AG04449 (cell line): ENCODE results near the gene TNFRSF1A.

ENCODE experiments used
- CTCF ChIA-PET: fragments of 350-600 bp; formaldehyde crosslinking; extraction: SDS; loops from one replicate; lab custom pipeline; 2021; ENCODE audit warnings: antibody characterized with exemption; lab: Yijun Ruan, JAX
- POLR2A ChIA-PET: fragments of 400-600, 350-600 bp; formaldehyde crosslinking; extraction: SDS; loops from one replicate; lab custom pipeline; 2020; ENCODE audit warnings: antibody characterized with exemption, inconsistent platforms; lab: Yijun Ruan, JAX
- DNase-seq: peaks from one replicate; pipeline ENCODE4 v3.0.0-alpha.2; 2010; ENCODE audit warnings: low read depth, low spot score
- H3K4me3 ChIP-seq: 2 replicates; pipeline ENCODE4 v1.5.1; 2011; ENCODE audit warnings: low read depth, mild to moderate bottlenecking, control low read depth, low read length
- TF ChIP-seq, protein P1 (sequence below): IDR thresholded peaks from one replicate; pipeline ENCODE4 v1.5.1; 2011; ENCODE audit warnings: mild to moderate bottlenecking, moderate library complexity, low read length, control low read depth, inconsistent platforms; ENCODE audit not compliant: insufficient read depth; ENCODE audit errors: missing control alignments

Gene TNFRSF1A

DNA sequence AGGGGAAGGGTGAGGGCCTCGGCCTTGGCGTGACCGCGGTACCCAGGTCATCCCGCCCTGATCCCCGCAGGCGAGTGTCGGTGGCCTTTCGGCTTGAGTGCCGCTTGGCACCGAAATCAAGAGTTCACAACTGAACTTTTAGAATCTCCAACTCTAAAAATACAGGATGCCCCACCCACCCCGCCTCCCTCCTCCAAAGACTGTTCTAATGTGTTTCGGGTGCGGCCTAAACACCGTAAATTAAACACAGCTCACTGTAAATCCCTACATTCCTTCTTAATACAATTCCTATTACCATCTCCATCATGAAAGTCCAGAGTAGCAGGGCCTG lies 22.1 kb upstream of the TNFRSF1A start:
- POLR2A ChIA-PET, result interaction anchor here (1.2 kb wide), 1 partner anchor 9 kb away, joined by 4 read pairs; no protein-coding TSS in a partner anchor
- TF ChIP-seq, protein P1, sequence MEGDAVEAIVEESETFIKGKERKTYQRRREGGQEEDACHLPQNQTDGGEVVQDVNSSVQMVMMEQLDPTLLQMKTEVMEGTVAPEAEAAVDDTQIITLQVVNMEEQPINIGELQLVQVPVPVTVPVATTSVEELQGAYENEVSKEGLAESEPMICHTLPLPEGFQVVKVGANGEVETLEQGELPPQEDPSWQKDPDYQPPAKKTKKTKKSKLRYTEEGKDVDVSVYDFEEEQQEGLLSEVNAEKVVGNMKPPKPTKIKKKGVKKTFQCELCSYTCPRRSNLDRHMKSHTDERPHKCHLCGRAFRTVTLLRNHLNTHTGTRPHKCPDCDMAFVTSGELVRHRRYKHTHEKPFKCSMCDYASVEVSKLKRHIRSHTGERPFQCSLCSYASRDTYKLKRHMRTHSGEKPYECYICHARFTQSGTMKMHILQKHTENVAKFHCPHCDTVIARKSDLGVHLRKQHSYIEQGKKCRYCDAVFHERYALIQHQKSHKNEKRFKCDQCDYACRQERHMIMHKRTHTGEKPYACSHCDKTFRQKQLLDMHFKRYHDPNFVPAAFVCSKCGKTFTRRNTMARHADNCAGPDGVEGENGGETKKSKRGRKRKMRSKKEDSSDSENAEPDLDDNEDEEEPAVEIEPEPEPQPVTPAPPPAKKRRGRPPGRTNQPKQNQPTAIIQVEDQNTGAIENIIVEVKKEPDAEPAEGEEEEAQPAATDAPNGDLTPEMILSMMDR, result no peak
- CTCF ChIA-PET, result interaction anchor here (1.1 to 1.9 kb wide), 3 partner anchors 29 to 102 kb away, joined by 4 to 7 read pairs (median 7); no protein-coding TSS in a partner anchor
- DNase-seq, result no peak
- peak overlapping the region; percentile 59 for H3K4me3 ChIP-seq

DNA sequence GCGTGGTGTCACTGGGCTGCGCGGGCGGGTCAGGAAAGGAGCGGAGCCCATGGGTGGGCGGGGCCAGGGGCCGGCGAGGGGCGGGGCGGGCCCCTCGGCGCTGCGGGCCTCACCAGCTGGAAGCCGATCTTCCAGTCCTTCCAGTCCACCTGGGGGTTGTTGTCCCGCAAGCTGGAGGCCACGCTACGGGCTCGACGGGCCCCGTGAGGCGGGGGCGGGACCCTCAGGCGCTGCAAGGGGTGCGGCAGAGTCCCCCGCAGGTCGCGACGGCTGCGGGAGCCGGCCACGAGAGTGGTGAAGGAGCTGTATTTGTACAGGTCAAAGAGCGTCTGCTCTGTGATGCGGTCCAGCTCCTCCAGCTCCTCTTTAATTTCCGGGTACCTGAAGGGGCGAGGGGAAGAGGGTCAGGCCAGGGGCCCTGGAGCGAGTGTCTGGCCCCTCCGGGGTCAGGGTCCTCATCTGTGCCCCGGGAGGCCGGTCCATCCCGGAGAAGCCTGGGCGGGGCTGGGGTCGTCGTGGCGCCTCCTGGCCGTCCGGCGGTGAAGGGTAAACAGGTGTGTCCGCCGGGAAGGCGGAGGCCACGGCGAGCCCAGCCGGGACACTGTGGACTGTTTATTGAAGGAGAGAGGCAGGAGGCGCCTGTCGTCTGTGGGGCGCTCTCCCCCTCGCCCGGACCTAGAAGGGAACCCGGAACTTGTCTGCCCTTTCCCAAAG lies 21.6 kb upstream of the TNFRSF1A start:
- ChIA-PET CTCF (interaction anchor here (1.0 to 1.9 kb wide), 4 partner anchors 14 to 102 kb away, joined by 3 to 7 read pairs (median 6); no protein-coding TSS in a partner anchor), POLR2A (interaction anchor here (0.9 to 1.5 kb wide), 3 partner anchors 9 to 107 kb away, joined by 3 to 4 read pairs (median 4); partner anchors contain the start of gene VAMP1)
- no peak for DNase-seq
- H3K4me3 ChIP-seq, result peak overlapping the region; percentile 59
- TF ChIP-seq, protein P1, result no peak

DNA sequence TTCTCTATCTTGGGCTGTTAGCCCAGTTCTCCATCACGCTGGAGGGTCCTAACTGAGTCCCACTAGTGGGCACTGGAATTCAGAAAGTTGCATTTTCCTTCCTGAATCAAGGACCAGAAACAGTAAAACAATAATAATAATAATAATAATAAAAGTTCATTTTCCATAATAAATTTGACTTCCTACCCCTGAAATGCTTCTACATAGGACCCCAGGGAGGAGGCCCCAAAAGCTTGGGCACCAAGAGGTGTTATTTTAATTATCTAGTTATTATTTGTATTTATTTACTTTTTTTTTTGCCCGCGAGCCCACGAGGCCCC lies 21.1 kb upstream of the TNFRSF1A start:
- H3K4me3 ChIP-seq, result no peak overlapping the region; the same call in 1 of the 2 replicates
- TF ChIP-seq, protein P1, result no peak
- CTCF ChIA-PET, result interaction anchor here (1.0 to 1.9 kb wide), 4 partner anchors 15 to 103 kb away, joined by 3 to 7 read pairs (median 6); no protein-coding TSS in a partner anchor
- POLR2A ChIA-PET, result interaction anchor here (0.9 to 1.5 kb wide), 3 partner anchors 10 to 107 kb away, joined by 3 to 4 read pairs (median 4); partner anchors contain the start of gene VAMP1
- no peak for DNase-seq

DNA sequence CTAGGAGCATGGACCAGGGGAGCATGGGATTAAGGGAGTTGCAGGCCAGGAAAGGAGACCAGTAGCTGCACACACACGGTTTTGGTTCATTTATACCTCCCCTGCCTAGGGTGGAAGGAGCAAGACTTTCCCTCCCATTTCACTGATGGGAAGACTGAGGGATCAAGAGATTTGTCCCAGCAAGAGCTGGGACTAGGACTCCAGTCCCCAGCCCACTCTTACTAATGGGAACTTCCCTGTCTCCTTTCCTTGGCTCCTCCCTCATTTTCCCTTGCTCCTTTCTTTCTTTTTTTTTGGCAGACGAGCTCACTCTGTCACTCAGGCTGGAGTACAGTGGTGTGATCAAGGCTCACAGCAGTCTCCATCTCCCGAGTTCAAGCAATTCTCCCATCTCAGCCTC lies 20.5 kb upstream of the TNFRSF1A start:
- no peak overlapping the region for H3K4me3 ChIP-seq
- TF ChIP-seq, protein P1, result no peak
- DNase-seq, result no peak
- ChIA-PET POLR2A (interaction anchor here (1.5 kb wide), 1 partner anchor 26 kb away, joined by 4 read pairs; no protein-coding TSS in a partner anchor), CTCF (interaction anchor here (1.0 to 1.9 kb wide), 2 partner anchors 15 to 103 kb away, joined by 3 to 7 read pairs; no protein-coding TSS in a partner anchor)

DNA sequence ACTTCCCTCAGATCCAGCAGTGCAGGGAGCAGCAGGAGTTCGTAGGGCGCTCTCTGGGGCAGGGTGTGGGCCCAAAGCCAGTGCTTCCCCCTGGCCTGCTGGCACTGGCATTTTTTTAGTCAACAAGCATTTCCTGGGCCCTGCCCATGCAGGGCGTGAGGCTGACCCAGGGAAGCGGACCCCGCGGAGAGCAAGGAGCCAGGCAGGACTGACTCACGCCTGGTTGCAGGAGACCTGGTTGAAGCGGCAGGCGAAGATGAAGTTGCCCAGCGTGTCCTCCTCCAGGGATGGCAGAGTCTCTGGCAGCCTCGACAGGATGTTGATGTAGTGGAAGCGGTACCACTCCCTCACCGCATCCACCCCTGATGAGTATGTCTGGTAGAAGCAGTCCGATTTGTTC lies 20.0 kb upstream of the TNFRSF1A start:
- no peak for DNase-seq
- POLR2A ChIA-PET, result no interaction called here
- CTCF ChIA-PET, result no interaction called here
- TF ChIP-seq, protein P1, result no peak
- H3K4me3 ChIP-seq, result no peak overlapping the region
